HG03025 (cell line): ENCODE results near the gene ZBTB46.

Experiments
- ATAC-seq: cut with Tn5 transposase; IDR thresholded peaks from one replicate; pipeline ENCODE4 v1.9.1; 2021; ENCODE audit warnings: mild to moderate bottlenecking, moderate library complexity; ENCODE audit not compliant: unreplicated experiment, low FRiP score

ZBTB46 gene

DNA sequence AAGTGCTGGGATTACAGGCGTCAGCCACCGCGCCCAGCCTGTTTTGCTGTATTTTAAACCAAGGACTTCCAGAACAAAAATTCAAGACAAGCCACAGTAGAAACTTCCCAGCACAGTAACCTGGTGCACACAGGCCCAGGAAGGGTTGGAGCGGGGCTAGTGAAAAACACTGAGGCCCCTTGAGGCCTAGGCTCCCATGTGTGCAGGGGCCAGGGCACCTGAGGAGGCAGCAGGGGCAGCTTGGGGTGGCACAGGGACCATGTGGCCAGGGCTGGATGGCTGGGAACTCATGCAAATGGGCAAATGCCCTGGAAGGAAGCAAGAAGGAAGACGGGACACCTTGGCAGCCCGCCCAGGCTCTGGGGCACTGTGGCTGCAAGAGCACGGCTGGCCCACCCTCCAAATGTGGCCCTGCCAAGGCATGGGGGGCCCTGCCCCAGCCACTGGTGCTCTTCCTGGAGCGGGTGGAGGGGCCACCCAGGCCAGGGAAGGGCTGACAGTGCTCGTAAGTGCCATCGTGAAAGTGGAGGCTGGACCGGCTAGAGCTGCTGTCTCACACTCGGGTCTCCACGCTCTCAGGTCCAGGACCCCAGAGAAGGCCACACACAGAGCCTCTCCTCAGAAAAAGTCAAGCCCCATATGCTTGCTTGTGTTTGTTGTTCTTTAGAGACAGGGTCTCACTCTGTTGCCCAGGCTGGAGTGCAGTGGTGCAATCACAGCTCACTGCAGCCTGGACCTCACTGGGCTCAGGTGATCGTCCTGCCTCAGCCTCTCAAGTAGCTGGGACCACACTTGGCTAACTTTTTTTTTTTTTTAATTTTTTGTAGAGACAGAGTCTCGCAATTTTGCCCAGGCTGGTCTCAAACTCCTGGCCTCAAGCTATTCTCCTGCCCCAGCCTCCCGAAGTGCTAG lies 81.2 kb downstream of the ZBTB46 start:
- ATAC-seq = no peak

DNA sequence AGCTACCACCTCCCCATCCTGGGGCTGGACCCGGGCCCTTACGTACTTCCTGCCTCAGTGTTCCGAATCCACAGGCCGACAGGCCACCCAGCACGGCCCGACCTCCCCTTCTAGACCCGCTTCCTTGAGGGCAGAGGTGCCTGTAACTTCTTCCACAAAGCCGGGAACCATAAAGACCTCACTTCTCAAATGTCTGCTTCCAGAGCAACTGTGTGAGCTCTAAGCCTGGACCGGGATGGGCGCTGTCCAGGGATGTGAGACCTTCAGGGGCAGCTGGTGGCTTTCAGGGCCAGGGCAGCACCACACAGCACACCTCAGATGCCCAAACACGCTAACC lies 82.2 kb downstream of the ZBTB46 start:
- ATAC-seq = no peak

DNA sequence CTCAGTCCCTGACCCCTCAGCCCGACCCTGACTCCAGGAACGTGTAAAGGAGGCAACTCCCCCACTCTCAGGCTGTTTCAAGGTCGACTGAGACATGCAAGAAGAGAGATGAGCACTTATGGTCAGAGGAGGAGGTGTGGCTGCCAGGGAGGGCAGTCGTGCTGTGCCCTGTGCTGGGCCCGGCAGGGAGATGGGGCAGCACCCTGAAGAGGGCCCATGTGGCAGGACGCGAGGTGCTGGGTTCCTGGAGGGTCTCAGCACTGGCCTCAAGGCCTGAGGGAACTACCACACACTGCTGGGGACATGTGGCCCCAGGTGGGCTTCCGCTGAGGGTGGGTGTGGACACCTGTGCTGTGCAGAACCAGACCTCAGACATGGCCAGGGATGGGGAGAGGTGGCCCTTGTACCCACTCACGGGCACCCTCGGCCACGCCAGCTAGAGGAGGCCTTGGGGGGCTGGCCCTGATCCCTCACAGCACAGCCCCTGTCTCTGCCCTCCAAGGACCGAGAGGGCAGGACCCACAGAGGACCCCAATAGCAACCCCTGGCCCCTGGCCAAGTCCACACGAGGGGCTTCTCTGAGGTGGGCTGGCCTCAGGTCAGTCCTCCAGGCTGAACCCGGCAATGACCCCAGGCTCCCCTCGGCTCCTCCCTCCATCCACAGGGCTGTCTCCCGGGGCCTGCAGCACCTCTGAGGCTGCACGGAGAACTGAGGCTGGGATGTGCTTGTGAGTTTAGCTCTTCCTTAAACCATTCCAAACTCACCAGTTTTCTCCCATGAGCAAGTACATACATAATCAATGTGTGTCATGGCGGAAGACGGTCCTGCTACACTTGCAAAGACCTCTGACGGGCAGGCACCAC lies 82.8 kb downstream of the ZBTB46 start:
- ATAC-seq = no peak

DNA sequence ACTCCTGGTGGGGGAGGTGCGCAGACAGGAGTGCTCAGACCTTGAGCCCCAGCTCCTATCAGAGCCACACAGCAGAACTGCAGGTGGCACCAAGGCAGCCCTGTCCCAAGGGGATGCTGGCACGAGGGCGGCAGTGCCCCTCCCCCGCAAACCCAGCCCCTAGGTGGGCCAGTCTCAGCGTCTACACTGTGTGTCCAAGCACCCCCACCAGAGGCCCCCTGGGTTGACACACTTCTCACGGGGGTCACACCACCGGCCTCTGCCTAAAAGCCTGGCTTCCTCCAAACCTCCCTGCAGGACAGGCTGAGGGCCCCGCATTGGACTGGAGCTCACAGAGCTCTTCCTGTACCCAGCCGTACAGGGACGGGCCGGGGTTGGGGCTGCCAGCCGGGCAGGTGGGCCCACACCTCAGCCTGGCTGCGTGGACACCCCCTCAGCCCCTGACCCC lies 83.4 kb downstream of the ZBTB46 start:
- ATAC-seq = no peak

DNA sequence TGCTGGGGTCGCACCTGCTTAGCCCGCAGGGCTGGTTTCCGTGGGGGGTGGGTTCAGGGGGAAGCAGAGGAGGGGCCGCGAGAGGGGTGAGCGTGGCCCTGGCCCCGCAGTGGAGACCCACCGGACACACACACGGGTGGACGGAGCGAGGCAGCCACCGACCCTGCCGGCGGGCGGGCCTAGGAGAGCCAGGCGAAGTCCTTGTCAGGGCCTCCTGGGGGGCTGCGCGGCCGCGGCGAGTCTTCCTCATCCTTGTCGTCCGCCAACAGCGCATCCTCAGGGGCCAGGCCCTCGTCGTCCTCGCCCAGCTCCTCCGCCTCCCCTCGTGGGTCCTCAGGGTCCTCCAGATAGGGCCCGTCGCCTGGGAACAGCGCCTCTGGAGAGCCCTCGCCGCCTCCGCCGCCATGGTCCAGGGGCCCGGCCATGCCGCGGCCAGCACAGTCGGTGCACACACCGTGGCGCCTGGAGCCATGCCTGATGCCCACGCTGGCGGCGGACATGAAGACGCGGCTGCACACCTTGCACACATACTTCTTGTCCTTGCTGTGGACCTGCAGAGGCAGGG lies 84.2 kb downstream of the ZBTB46 start:
- no peak for ATAC-seq

DNA sequence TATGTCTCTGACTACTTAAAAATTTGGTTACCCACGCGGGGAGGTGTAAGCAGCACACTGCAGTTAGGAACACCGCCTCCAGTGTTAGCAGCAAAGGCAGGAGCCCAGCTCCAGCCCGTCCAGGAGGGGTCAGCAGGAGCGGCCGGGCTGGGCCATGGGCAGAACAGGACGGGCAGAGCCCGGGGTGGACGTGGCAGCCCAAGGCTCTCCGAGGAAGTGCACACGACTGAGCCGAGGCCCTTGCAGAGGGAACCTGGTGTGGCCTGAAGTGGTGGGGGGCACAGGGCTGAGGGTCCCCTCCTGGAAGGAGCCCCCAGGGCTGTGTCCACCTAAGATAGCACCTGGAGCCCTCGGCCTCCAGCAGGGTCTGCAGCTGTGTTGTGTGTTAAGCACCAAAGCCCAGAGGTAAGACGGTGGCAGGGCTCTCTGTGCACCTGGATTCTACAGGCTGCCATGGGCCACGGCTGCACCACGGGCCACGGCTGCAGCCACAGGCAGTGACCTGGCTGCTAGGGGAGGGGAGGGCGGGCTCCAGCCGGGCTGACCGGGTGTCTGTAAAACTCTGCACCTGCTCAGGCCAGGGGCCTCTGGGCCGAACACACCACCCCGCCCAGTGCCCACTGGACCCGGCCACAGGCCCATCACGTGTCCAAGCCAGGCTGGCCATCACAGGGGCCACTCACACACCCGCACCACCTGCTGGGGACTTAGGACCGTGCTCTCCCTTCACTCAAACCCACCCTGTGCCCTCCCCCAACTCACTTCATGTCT lies 84.9 kb downstream of the ZBTB46 start:
- no peak for ATAC-seq

DNA sequence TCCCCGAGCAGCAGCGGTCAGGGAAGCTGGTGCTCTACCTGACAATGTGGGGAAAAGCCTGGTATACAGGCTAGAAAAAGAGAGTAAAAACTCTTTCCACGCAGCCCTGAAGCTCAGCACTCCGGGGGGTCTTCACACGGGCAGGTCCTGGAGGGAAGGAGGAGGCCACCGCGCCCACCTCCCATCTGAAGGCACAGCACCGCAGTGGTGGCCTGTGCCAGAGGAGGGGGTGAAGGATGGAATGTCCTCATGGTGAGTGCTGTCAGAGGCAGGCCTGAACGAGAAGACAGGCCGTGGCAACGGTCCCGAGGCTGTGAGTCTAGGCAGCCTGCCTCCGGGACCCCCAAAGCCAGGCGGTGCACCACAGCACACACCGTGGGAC lies 85.6 kb downstream of the ZBTB46 start:
- ATAC-seq = no peak

DNA sequence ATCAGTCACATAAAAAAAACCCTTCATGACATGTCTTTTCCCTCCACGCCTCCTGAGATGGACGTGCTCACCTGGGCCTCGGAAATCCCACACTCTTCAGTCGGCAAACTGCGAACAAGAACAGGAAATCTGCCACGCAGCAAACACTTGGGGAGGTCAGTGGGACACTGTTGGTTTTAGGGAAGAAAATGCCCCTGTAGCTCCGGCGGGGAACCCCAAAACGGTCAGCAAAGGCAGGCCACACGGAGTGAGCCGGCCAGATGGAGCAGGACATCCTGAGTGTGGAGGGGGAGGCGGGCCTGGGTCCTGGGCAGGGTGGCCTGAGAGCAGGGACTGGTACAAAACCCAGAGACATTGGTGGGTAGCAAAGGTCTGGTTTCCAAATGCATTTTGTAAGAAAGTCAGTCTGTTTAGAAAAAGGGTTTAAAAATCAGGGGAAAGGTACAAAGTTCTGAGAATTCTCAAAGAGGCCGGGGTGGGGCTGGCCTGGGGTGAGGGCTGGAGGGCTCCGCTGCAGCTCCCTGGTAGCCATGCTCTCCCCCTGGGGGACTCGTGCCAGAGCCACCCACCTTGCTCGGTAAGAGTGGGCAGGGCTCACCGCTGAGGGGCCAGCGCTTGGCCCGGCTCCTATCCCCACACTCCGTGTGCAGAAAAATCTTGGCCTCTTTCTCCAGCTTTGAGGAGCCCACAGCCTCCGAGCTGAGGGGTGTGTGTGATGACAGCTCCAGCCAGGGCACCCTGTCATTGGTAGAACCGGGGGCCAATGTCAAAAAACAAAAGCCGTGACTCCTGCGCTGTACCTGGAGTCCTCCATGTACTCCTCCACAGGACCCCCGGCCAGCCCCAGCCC lies 86.3 kb downstream of the ZBTB46 start:
- no peak for ATAC-seq

DNA sequence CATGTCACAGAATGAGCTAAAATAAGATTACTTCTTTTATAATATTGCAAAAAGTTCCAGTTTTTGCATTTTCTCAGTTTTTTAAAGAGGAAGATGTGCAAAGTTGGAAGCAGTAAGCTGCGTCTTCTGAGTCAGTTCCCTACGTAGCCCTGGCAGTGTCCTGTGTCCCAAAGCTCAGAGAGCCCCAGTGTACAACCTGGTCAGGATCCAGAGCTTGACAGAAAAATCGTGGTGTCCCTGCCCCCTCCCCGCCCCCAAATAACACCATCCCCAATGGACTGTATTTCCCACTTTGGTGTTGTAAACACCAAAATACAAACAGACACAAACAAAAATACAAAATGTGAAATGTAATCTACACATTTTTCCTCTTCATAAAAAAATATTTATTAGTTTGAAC lies 86.9 kb downstream of the ZBTB46 start:
- ATAC-seq = no peak

DNA sequence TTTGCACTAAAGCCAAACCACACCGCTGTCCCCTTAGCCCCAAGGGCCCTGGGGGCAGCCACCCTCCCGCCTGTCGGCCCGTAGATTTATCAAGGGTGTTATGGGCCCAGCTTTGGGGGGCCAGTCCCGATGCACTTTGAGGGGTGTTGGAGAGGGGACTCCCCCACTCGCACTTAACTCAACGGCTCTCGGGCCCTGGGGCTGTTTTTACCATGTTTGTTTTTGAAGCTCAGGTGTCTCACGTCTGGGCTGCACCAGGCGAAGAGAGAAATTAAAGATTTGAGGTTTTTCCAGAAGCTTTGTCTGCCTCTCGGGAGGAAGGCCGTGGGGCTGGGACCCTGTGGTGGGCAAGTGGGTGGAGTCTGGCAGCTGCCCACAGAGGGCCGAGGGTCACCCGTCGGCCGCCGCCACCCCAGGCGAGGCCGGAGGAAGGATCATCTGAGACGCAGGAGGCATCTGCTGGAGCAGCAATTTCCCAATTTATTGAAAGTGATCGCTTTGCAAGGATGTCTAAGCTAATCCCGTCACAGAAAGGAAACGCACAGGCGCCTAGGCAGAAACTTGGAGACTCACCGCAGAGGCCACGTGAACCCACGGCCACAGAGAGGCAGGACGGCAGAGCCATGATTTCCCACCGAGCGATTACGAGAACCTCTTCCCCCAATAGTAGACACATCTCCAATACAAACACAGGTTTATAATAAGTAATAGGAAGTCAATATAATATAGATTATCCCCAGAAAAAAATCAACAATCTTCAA lies 87.7 kb downstream of the ZBTB46 start:
- ATAC-seq = no peak

DNA sequence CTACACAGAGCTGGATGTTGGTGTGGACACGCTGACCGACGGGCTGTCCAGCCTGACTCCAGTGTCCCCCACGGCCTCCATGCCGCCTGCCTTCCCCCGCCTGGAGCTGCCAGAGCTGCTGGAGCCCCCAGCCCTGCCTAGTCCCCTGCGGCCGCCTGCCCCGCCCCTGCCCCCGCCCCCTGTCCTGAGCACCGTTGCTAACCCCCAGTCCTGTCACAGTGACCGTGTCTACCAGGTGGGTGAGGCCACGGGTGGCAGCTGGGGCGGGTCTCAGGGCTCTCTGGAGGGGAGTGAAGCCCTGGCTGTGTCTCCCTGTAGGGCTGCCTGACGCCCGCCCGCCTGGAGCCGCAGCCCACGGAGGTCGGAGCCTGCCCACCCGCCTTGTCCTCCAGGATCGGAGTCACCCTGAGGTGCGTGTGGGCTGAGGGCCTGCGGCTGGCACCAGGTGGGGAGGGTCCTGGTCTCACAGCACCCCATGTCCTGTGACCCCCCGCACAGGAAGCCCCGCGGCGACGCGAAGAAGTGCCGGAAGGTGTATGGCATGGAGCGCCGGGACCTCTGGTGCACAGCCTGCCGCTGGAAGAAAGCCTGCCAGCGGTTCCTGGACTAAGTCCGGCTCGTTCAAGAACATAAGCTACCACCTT lies 88.6 kb downstream of the ZBTB46 start:
- ATAC-seq = no peak

DNA sequence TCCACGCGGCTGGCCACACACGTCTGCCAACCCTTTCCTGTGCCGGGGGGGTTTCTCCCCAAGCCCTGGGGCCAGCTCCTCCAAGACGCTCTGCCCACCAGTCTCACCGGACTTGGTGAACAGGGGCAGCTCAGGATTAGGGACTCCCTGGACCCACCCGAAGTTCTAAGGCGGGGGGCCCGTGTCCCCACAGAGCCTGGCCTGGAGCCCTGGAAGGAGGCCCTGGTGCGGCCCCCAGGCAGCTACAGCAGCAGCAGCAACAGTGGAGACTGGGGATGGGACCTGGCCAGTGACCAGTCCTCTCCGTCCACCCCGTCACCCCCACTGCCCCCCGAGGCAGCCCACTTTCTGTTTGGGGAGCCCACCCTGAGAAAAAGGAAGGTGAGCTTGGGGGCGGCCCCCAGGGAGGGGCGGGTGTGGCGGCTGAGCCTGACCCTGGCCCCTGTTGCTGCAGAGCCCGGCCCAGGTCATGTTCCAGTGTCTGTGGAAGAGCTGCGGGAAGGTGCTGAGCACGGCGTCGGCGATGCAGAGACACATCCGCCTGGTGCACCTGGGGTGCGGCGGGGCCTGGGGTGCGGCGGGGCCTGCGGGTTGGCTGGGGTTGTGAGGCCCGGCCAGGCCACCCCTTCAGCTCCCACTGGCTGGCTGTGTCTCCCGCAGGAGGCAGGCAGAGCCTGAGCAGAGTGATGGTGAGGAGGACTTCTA lies 89.2 kb downstream of the ZBTB46 start:
- ATAC-seq = no peak

DNA sequence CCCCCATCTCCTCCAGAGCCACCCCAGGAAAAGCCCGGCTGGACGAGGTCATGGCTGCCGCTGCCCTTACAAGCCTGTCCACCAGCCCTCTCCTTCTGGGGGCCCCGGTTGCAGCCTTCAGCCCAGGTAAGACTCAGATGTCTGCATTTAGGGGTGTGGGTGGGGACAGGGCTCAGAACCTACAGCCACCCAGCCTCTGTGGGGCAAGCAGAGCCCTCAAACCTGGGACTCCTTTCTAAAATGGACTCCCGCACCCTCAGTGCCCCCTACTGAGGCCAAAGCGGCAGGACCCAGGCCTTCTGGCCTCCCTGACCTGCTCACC lies 89.7 kb downstream of the ZBTB46 start:
- ATAC-seq = no peak

DNA sequence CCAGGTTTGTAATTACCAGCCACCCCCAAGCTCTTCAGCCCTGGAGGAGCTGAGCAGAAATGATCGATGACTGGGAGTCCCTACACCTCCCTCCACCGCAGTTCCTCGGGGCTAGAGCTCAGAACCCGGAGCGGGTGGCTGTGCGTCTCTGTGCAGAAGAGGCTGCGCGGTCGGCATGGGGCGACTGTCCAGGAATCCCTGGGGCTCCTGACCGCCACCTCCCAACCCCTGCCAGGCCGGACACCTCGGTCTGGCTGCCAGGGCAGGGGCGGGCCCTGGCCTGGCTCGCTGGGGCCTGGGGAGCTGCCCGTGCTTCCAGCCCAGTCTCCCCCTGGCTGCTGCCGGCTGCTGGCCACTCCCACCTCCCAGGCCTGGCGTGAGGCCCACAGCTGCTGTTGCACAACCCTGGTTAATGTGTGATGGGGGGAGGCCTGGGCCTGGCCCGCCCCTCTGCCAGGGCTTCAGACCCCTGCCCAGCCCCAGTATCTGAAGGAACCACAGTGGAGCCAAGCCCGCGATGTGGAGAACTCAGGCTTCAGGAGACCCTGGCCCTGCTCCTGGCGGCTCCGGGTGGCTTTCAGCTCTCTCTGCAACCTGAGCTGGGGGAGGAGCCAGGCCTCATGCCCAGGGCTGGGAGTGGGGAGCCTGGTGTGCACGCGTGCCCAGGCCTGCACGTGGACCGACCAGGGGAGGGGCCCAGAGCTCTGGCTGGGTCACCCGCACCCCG lies 90.3 kb downstream of the ZBTB46 start:
- ATAC-seq = no peak

DNA sequence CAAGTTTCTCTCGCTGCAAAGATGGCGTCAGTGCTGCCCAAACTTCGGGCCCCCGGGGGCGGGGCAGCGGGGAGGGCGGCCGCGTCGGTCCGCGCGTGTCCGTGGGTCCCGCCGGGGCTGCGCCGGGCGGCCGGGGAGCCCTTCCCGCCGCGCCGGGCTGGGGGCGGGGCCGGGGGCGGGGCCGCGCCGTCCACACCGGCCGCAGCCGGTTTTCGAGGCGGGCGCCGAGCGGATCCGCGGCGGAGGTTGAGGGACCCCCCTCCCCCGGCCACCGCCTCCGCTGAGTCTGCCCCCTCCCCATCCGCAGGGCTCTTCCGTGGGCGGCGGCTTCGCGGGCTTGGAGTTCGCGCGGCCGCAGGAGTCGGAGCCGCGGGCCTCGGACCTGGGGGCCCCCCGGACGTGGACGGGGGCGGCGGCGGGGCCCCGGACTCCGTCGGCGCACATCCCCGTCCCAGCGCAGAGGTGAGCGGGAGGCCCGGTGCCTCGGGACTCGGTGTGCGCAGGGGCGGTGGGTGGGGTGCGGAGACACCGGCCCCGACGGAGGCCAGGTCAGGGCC lies 90.9 kb downstream of the ZBTB46 start:
- no peak for ATAC-seq

DNA sequence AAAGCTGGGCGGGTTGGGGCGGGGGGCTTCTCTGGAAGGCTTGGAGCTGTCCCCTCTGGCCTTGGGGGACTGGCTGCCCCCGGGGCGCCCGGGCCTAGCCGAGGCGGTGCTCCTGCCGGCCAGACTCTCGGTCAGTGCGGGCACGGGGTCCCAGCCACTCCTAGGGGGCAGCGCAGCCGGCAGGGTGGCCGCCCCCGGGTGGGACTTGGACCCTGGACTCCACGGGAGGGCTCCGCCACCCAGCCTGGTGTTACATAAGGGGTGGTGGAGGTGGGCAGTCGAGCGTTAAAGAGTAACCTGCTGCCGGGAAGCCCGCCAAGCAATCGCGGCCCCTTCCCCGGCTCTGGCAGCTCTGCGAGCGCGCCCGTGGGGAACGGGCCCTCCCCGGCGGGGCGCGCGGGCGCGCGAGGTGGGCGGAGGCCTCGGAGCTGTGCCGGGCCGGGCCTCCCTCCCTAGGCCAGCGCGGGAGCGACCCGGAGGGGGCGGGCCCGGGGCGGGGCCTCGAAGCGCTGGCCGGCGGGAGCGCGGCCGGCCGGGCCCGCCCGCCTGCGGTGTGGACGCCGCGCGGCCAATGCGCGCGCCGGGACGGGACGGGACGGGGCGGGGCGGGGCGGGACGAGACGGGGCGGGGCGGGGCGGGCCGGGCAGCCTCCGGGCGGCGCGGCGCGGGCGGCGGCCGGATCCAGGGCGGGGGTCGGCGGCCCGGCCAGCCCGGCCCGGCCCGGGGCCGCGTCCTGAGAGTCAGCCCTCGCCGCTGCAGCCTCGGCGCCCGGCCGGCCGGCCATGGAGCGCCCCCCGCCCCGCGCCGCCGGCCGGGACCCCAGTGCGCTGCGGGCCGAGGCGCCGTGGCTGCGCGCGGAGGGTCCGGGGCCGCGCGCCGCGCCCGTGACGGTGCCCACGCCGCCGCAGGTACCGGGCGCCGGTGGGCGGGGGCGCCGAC lies 91.7 kb downstream of the ZBTB46 start, which contains the start of gene SLC2A4RG:
Gene SLC2A4RG (plus strand): TSS at position 647 of the 940 bp plus-strand sequence. CDS start 137 bp downstream, at position 784.
- ATAC-seq = peak; percentile 45
